ENCODE results near the gene PFN3.

The PFN3 gene

GRCh38 chr5:177435847-177436536 is 35.5 kb upstream of the PFN3 start:
- Histone ChIP-seq H3K27me3 (ENCODE audit: control insufficient read depth, insufficient read depth, low read length) (no peaks in the 10 kb centered on the region), H3K4me3 (ENCODE audit: low read length) (no peak overlapping the region), H3K27ac (ENCODE audit: low read length) (no peak overlapping the region), H3K4me1 (ENCODE audit: control insufficient read depth, insufficient read depth, low read length) (0 out of 2 replicates have a peak, but pooled peaks cover 2% of the 10 kb centered on the region), H3K36me3 (ENCODE audit: control insufficient read depth, insufficient read depth, low read length) (peaks cover 45% of the 10 kb centered on the region), H3K9me3 (ENCODE audit: control insufficient read depth, insufficient read depth, low read length) (no peaks in the 10 kb centered on the region)
- WGBS (ENCODE audit: insufficient coverage, insufficient read length) = no CpG with 5 or more reads among the region's 37 CpGs
- DNase-seq (ENCODE audit: low read depth, low spot score) = no peak

- Histone ChIP-seq H3K27me3 (ENCODE audit: control insufficient read depth, insufficient read depth, low read length) (no peaks in the 10 kb centered on the region), H3K27ac (ENCODE audit: low read length) (no peak overlapping the region), H3K4me1 (ENCODE audit: control insufficient read depth, insufficient read depth, low read length) (no peaks in the 10 kb centered on the region), H3K4me3 (ENCODE audit: low read length) (no peak overlapping the region), H3K9me3 (ENCODE audit: control insufficient read depth, insufficient read depth, low read length) (no peaks in the 10 kb centered on the region), H3K36me3 (ENCODE audit: control insufficient read depth, insufficient read depth, low read length) (peaks cover 43% of the 10 kb centered on the region)
- no CpG with 5 or more reads among the region's 20 CpGs for WGBS (ENCODE audit: insufficient coverage, insufficient read length)
- DNase-seq (ENCODE audit: low read depth, low spot score) = no peak
Measured at GRCh38 chr5:177434942-177435738, 34.7 kb upstream of the PFN3 start.

- no peaks in the 10 kb centered on the region for H3K9me3 ChIP-seq (ENCODE audit: control insufficient read depth, insufficient read depth, low read length)
- no peaks in the 10 kb centered on the region for H3K4me1 ChIP-seq (ENCODE audit: control insufficient read depth, insufficient read depth, low read length)
- H3K27me3 ChIP-seq (ENCODE audit: control insufficient read depth, insufficient read depth, low read length) = no peaks in the 10 kb centered on the region
- H3K27ac ChIP-seq (ENCODE audit: low read length) = no peak overlapping the region
- H3K4me3 ChIP-seq (ENCODE audit: low read length) = no peak overlapping the region
- peaks cover 43% of the 10 kb centered on the region for H3K36me3 ChIP-seq (ENCODE audit: control insufficient read depth, insufficient read depth, low read length)
- WGBS (ENCODE audit: insufficient coverage, insufficient read length) = no CpG with 5 or more reads among the region's 8 CpGs
- no peak for DNase-seq (ENCODE audit: low read depth, low spot score)
Measured at GRCh38 chr5:177434437-177434836, 34.0 kb upstream of the PFN3 start.

GRCh38 chr5:177433658-177434217 is 33.3 kb upstream of the PFN3 start:
- Histone ChIP-seq H3K27ac (ENCODE audit: low read length) (no peak overlapping the region), H3K4me3 (ENCODE audit: low read length) (no peak overlapping the region), H3K27me3 (ENCODE audit: control insufficient read depth, insufficient read depth, low read length) (no peaks in the 10 kb centered on the region), H3K4me1 (ENCODE audit: control insufficient read depth, insufficient read depth, low read length) (no peaks in the 10 kb centered on the region), H3K36me3 (ENCODE audit: control insufficient read depth, insufficient read depth, low read length) (peaks cover 43% of the 10 kb centered on the region), H3K9me3 (ENCODE audit: control insufficient read depth, insufficient read depth, low read length) (no peaks in the 10 kb centered on the region)
- no CpG with 5 or more reads among the region's 29 CpGs for WGBS (ENCODE audit: insufficient coverage, insufficient read length)
- no peak for DNase-seq (ENCODE audit: low read depth, low spot score)

- H3K4me1 ChIP-seq (ENCODE audit: control insufficient read depth, insufficient read depth, low read length) = no peaks in the 10 kb centered on the region
- WGBS (ENCODE audit: insufficient coverage, insufficient read length) = no CpG with 5 or more reads among the region's 25 CpGs
- DNase-seq (ENCODE audit: low read depth, low spot score) = no peak
- no peak overlapping the region for H3K27ac ChIP-seq (ENCODE audit: low read length)
- no peaks in the 10 kb centered on the region for H3K27me3 ChIP-seq (ENCODE audit: control insufficient read depth, insufficient read depth, low read length)
- H3K36me3 ChIP-seq (ENCODE audit: control insufficient read depth, insufficient read depth, low read length) = peaks cover 43% of the 10 kb centered on the region
- no peak overlapping the region for H3K4me3 ChIP-seq (ENCODE audit: low read length)
- H3K9me3 ChIP-seq (ENCODE audit: control insufficient read depth, insufficient read depth, low read length) = no peaks in the 10 kb centered on the region
Measured at GRCh38 chr5:177432839-177433657, 32.6 kb upstream of the PFN3 start.

GRCh38 chr5:177432143-177432838 is 31.8 kb upstream of the PFN3 start:
- no peak for DNase-seq (ENCODE audit: low read depth, low spot score)
- H3K27ac ChIP-seq (ENCODE audit: low read length) = no peak overlapping the region
- WGBS (ENCODE audit: insufficient coverage, insufficient read length) = no CpG with 5 or more reads among the region's 18 CpGs

GRCh38 chr5:177431317-177432142 is 31.1 kb upstream of the PFN3 start:
- Histone ChIP-seq H3K36me3 (ENCODE audit: control insufficient read depth, insufficient read depth, low read length) (peaks cover 41% of the 10 kb centered on the region), H3K9me3 (ENCODE audit: control insufficient read depth, insufficient read depth, low read length) (no peaks in the 10 kb centered on the region), H3K27me3 (ENCODE audit: control insufficient read depth, insufficient read depth, low read length) (no peaks in the 10 kb centered on the region), H3K4me3 (ENCODE audit: low read length) (no peak overlapping the region), H3K4me1 (ENCODE audit: control insufficient read depth, insufficient read depth, low read length) (no peaks in the 10 kb centered on the region), H3K27ac (ENCODE audit: low read length) (no peak overlapping the region)
- WGBS (ENCODE audit: insufficient coverage, insufficient read length) = no CpG with 5 or more reads among the region's 29 CpGs
- no peak for DNase-seq (ENCODE audit: low read depth, low spot score)

More at GRCh38 chr5:177432143-177432838, 31.8 kb upstream of the PFN3 start:
- H3K4me1 ChIP-seq (ENCODE audit: control insufficient read depth, insufficient read depth, low read length) = no peaks in the 10 kb centered on the region
- H3K9me3 ChIP-seq (ENCODE audit: control insufficient read depth, insufficient read depth, low read length) = no peaks in the 10 kb centered on the region
- H3K36me3 ChIP-seq (ENCODE audit: control insufficient read depth, insufficient read depth, low read length) = peaks cover 43% of the 10 kb centered on the region
- no peaks in the 10 kb centered on the region for H3K27me3 ChIP-seq (ENCODE audit: control insufficient read depth, insufficient read depth, low read length)
- H3K4me3 ChIP-seq (ENCODE audit: low read length) = no peak overlapping the region

GRCh38 chr5:177430972-177431316 is 30.5 kb upstream of the PFN3 start:
- Histone ChIP-seq H3K4me1 (ENCODE audit: control insufficient read depth, insufficient read depth, low read length) (no peaks in the 10 kb centered on the region), H3K27ac (ENCODE audit: low read length) (no peak overlapping the region), H3K27me3 (ENCODE audit: control insufficient read depth, insufficient read depth, low read length) (no peaks in the 10 kb centered on the region), H3K36me3 (ENCODE audit: control insufficient read depth, insufficient read depth, low read length) (peaks cover 36% of the 10 kb centered on the region), H3K4me3 (ENCODE audit: low read length) (no peak overlapping the region), H3K9me3 (ENCODE audit: control insufficient read depth, insufficient read depth, low read length) (no peaks in the 10 kb centered on the region)
- DNase-seq (ENCODE audit: low read depth, low spot score) = no peak
- no CpG with 5 or more reads among the region's 7 CpGs for WGBS (ENCODE audit: insufficient coverage, insufficient read length)

- no CpG with 5 or more reads among the region's 26 CpGs for WGBS (ENCODE audit: insufficient coverage, insufficient read length)
- Histone ChIP-seq H3K4me3 (ENCODE audit: low read length) (no peak overlapping the region), H3K27ac (ENCODE audit: low read length) (no peak overlapping the region), H3K36me3 (ENCODE audit: control insufficient read depth, insufficient read depth, low read length) (peaks cover 34% of the 10 kb centered on the region), H3K9me3 (ENCODE audit: control insufficient read depth, insufficient read depth, low read length) (no peaks in the 10 kb centered on the region), H3K27me3 (ENCODE audit: control insufficient read depth, insufficient read depth, low read length) (no peaks in the 10 kb centered on the region), H3K4me1 (ENCODE audit: control insufficient read depth, insufficient read depth, low read length) (no peaks in the 10 kb centered on the region)
- no peak for DNase-seq (ENCODE audit: low read depth, low spot score)
Measured at GRCh38 chr5:177430140-177430951, 29.9 kb upstream of the PFN3 start.
